Left renal cortex interstitium (tissue), 4 donors: ENCODE measurements around the gene SERPIND1. TPM values are rescaled to one million over a fixed set of nuclear protein-coding genes. Genes with fewer than 3 reads are reported as not detected.
"Not testable (repeated sequence)": the region's sequence is repeated elsewhere in the genome, so short reads cannot be mapped to it uniquely, and the experiment has no call there.

Source experiments
- DNase-seq, 4 donors: peaks; one replicate each; pipeline ENCODE4 v3.0.0-alpha.2; 2013; ENCODE audit warnings: low read depth in 4 of 4, low spot score in 2 of 4, missing footprints in 1 of 4
- polyA plus RNA-seq, 4 donors: library from polyadenylated mRNA; unstranded; fragments of 120-200 nt; gene quantifications; one replicate each; pipeline ENCODE4 v1.2.1, GENCODE V29; 2013; ENCODE audit not compliant: insufficient read length in 4 of 4

Gene SERPIND1
- polyA plus RNA-seq, 4 donors, result 2.2 to 7.4 (median 3.1) TPM

- DNase-seq, result no peak
Measured at GRCh38 chr22:20746431-20747189, 27.3 kb upstream of the SERPIND1 start.

- DNase-seq, result no peak
Measured at GRCh38 chr22:20747223-20747622, 26.7 kb upstream of the SERPIND1 start.

- DNase-seq, result no peak
Measured at GRCh38 chr22:20748082-20748481, 25.8 kb upstream of the SERPIND1 start.

- DNase-seq, result no peak
Measured at GRCh38 chr22:20748731-20749428, 25.0 kb upstream of the SERPIND1 start.

DNA sequence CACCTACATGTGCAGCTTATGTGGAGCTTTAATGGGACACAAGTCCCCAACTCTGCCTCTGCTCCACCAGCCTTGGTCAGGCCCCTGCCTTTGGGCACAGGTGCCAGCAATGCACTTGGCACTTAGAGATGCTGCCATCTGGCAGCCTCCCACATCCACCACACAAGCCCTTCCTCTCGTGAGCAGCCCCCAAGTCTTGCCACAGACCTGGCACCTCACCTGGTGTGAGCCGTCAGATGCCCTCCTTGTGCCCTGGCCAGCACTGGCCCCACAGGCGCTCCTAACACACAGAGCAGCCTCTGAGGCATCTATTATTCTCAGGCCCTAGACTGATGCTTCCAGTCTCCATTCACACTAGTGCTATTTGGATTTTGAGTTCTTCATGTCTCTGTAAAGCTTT is 24.5 kb upstream of the SERPIND1 start:
- no peak for DNase-seq

- peak in 1 of 4 donors; percentile 5 for DNase-seq
Measured at GRCh38 chr22:20750461-20751184, 23.3 kb upstream of the SERPIND1 start.

- DNase-seq, result no peak
Measured at GRCh38 chr22:20751185-20751851, 22.6 kb upstream of the SERPIND1 start.

GRCh38 chr22:20752104-20752741 is 21.7 kb upstream of the SERPIND1 start:
- no peak for DNase-seq

GRCh38 chr22:20752873-20753272 is 21.0 kb upstream of the SERPIND1 start:
- no peak for DNase-seq

DNA sequence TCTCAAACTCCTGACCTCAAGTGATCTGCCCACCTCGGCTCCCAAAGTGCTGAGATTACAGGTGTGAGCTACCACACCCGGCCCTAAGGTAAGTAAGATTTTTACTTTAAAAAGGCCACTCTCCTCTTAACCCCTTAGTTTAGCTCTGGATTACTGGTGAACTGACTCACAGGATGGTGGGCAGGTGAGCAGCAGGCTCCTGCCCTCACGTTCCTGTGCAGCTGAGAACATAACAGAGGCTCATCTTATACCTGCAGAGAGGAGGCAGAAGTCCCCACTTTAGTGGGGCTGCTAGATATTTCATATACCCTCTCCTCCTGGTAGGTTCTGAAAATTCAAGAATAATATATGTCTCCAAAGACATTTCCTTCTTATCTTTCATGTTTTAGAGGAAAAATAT is 17.1 kb upstream of the SERPIND1 start:
- DNase-seq, result no peak

DNA sequence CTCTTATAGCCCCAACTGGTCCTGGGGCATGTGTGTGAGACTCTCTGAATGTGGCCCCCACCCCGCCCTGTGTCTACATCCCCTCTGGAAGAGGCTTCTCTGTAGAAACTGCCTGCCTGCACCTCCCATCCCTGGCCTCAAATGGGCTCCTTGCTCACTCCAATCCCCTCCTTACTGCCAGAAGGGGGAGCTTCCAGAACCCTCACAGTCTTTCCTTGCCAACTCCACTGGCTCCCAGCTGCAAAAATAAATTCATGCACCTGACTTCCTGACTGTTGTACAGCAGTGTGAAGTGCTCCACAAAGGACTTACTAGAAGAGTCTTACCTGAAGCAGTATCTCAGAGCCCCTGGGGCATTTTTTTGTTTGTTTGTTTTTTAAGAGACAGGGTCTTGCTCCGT is 15.2 kb upstream of the SERPIND1 start:
- no peak for DNase-seq

- no peak for DNase-seq
Measured at GRCh38 chr22:20760084-20760483, 13.8 kb upstream of the SERPIND1 start.

DNA sequence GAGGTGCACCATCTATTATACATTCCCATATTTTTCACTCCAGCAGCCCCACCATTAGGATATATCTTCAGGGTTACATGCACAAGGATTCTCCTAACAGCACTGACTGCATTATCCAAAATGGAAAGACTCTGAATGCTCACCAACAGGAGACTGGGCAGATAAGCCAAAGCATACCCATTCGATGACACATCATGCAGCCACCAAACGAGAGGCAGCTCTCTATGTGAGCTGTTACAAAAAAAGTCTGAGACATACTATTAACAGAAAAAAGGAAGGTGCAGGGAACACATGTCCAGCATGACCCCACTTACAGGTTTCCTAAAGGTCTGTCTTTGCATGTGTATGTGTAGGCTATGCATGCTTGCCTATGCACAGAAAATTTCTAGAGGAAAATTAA is 12.4 kb upstream of the SERPIND1 start:
- no peak for DNase-seq

DNA sequence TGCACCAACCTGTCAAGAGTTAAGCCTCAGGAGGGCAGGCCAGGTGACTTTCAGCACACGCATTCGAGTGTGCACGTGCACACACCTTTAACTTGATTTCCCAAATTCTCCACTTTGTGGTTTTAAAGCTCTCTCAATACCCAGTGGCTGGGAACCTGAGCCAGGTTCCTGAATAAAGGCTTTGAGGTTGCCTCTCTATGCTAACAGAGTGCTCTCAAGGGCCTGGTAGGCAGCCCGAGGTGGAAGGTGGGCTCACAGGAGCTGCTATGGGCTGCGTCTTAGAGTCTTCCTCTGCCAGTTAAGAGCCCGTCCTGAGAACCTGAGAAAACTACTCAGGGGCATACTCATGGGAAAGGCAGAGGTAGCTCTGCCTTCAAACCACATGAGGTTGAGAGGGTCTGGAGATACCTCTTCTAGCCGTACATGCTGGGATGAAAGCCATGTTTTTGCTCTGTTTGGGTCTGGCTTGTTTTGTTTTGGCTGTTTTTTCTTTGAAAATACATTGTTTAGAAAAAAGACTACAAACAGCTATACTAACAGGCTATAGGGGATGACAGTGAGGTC is 11.6 kb upstream of the SERPIND1 start:
- DNase-seq, result no peak

GRCh38 chr22:20763630-20764470 is 10.1 kb upstream of the SERPIND1 start:
- DNase-seq, result no peak

- no peak for DNase-seq
Measured at GRCh38 chr22:20764471-20764720, 9.5 kb upstream of the SERPIND1 start.

DNA sequence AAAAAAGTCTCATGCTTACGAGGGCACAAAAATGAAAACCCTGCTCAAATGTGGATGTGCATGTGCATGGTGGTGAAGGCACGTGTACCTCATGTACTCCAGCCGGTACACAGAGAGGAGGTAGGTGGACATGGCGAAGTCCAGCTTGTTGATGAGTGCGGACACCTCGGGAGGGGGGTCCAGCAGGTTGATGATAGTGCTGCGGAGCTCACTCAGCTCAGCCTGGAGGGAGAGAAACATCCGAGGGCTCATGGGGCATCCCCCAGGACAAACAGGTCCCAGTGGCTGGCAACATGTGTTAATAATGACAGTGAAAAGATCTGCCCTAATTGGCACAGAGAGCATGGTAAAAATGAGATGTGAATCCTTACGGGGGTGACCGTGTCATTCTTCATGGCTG is 9.2 kb upstream of the SERPIND1 start:
- no peak for DNase-seq

DNA sequence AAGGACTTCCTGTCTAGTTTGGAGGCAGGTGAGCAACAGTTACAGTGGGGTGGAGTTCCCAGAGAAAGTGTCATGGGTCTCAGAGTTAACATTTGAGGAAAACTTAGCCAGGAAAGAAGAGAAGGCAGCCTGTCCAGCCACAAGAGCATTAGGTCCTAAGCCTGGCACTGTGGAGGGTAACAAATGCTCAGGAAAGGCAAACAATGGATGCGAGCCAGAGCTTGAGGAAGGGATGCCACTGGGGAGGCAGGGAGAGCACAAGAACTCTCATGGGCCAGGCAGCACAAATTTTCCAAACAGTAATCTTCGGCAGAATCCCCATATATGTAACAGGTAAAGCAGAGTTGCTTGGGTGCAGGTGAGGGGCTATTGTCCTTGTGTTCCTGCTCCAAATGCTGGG is 8.0 kb upstream of the SERPIND1 start:
- DNase-seq, result no peak

DNA sequence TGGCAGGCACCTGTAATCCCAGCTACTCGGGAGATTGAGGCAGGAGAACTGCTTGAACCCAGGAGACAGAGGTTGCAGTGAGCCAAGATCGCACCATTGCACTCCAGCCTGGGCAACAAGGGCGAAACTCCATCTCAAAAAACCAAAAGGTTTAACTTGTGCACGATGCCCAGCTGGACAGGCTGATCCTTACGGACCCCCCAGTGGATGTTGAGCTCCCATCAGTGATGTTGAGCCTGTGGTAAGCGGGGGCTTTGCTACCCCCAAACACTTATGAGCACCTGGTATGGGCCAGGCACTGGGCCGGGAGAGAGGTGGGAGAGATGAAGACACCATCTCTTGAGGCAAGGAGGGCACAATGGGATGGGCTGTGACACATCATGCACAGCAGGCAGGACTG is 7.4 kb upstream of the SERPIND1 start:
- DNase-seq, result no peak

DNA sequence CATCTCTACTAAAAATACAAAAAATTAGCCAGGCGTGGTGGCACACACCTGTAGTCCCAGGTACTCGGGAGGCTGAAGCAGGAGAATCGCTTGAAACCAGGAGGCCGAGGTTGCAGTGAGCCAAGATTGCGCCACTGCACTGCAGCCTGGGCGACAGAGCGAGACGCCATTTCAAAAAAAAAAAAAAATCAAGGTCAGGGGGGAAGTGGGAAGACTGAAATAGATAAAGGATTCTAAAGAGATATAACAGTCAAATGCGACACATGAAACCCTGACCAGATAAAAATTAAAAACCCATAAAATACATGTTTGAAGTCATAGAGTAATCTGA is 4.5 kb upstream of the SERPIND1 start:
- DNase-seq, result not testable (repeated sequence)
